Duodenal mucosa (tissue), 2 donors: ENCODE measurements around the gene NRXN3.

Source experiments
- H3K27ac ChIP-seq: one replicate; pipeline ENCODE4 v1.7.0; 2013; ENCODE audit warnings: low read depth, low read length
- H3K27me3 ChIP-seq, 2 donors: one replicate each; pipeline ENCODE4 v1.7.0; 2013; ENCODE audit warnings: low read length in 2 of 2, control low read depth in 1 of 2; ENCODE audit not compliant: insufficient read depth in 2 of 2, control insufficient read depth in 1 of 2
- H3K36me3 ChIP-seq, 2 donors: one replicate each; pipeline ENCODE4 v1.7.0; 2013; ENCODE audit warnings: low read length in 2 of 2, control low read depth in 1 of 2; ENCODE audit not compliant: insufficient read depth in 2 of 2, control insufficient read depth in 1 of 2
- H3K4me1 ChIP-seq, 2 donors: one replicate each; pipeline ENCODE4 v1.7.0; 2013; ENCODE audit warnings: low read length in 2 of 2, control low read depth in 1 of 2; ENCODE audit not compliant: insufficient read depth in 2 of 2, control insufficient read depth in 1 of 2
- H3K4me3 ChIP-seq, 2 donors: one replicate each; pipeline ENCODE4 v1.7.0; 2013; ENCODE audit warnings: low read length in 2 of 2, low read depth in 1 of 2
- H3K9ac ChIP-seq, 2 donors: one replicate each; pipeline ENCODE4 v1.7.0; 2013; ENCODE audit warnings: low read length in 2 of 2, low read depth in 1 of 2
- H3K9me3 ChIP-seq, 2 donors: one replicate each; pipeline ENCODE4 v1.7.0; 2013; ENCODE audit warnings: low read length in 2 of 2, control low read depth in 1 of 2; ENCODE audit not compliant: control insufficient read depth in 1 of 2

Gene NRXN3

DNA sequence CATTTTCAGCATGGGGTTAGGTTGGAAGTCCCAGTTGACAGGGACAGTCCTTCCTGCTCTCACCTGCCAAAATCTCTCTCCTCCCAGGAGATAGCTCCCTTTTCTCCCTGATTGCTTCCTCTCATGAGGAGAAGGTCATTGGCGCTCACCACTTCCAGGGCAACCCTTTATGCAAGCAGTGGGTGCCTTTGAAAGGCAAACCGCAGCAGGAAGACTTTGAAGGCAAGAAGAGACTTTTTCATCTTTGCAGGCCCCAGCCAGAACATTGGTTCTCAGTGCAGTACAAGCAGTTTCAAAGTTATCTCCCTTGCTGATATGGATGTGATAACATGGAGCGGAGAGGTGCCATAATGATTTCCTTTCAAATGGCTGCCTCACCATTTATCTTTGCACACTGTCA lies 1558.2 kb downstream of the NRXN3 start:
- Histone ChIP-seq H3K9ac (no peak overlapping the region), H3K27me3 (no peaks in the 10 kb centered on the region), H3K9me3 (no peaks in the 10 kb centered on the region)

DNA sequence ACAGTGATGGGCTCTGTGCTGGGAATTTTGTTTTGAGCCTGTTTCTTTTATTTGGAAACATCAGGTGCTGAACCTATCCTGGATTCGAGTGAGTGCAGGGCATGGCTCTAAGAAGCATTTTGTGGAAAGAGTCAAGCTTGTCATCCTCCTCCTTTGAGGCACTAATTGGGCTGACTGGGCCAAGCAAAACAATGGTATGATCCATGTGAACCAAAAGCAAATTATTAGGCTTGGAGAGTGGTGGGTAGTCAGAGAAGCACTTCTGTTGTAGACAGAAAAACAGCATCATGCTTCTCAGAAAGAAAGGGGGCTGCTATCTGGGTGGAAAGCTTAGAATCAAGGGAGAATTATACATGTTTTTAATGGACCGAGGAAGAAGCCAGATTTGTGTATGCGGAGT lies 1559.6 kb downstream of the NRXN3 start:
- no peak overlapping the region for H3K4me3 ChIP-seq
- no peaks in the 10 kb centered on the region for H3K36me3 ChIP-seq
- H3K27me3 ChIP-seq = no peaks in the 10 kb centered on the region
- no peaks in the 10 kb centered on the region for H3K9me3 ChIP-seq
- no peak overlapping the region for H3K27ac ChIP-seq
- peaks cover 0 to 6% of the 10 kb centered on the region in 2 donors for H3K4me1 ChIP-seq
- H3K9ac ChIP-seq = no peak overlapping the region

More for the DNA sequence above, 1558.2 kb downstream of the NRXN3 start:
- Histone ChIP-seq H3K36me3 (no peaks in the 10 kb centered on the region), H3K4me1 (peaks cover 0 to 9% of the 10 kb centered on the region in 2 donors), H3K4me3 (no peak overlapping the region), H3K27ac (no peak overlapping the region)

DNA sequence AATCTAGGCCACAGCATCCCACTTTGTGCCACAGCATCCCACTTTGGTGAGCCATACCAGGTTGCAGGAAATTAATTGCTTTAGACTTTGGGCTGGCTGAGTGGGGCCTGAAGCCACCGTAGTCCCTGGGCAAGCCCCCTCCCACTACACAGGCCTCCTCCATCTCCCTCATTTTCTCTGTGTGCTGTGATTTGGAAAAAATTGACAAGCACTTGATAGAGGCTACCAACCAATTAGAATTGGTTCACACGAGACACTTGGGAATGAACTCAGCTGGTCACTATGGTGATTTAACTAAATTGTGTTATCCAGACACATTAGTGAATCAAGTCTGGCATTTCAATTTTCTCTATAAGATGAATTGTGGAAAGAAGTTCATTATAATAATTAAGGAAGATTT lies 1560.0 kb downstream of the NRXN3 start:
- Histone ChIP-seq H3K9ac (no peak overlapping the region), H3K27me3 (no peaks in the 10 kb centered on the region), H3K9me3 (no peaks in the 10 kb centered on the region), H3K4me3 (no peak overlapping the region), H3K27ac (no peak overlapping the region), H3K36me3 (no peaks in the 10 kb centered on the region), H3K4me1 (peaks cover 0 to 5% of the 10 kb centered on the region in 2 donors)

DNA sequence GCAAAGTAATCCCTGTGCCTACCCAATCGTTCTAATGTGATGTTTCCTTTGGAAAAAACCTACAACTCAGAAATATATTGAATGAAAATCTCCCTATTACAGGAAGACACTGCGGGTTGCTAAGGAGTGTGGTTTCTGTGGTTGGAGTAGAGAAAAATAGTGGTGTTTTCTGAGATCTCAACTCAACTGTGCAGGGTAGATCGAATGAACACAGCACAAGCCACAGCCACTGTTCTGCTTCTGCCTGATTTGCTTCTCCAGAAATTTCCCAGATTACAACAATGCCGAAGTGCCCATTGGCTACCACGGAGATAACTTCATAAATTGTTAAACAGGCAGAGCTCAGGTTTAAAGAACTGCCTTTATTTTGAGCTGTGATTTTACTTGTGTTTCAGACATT lies 1560.8 kb downstream of the NRXN3 start:
- H3K27ac ChIP-seq = no peak overlapping the region
- no peaks in the 10 kb centered on the region for H3K27me3 ChIP-seq
- peaks cover 0 to 5% of the 10 kb centered on the region in 2 donors for H3K4me1 ChIP-seq
- H3K9ac ChIP-seq = no peak overlapping the region
- H3K9me3 ChIP-seq = peaks cover 0 to 2% of the 10 kb centered on the region in 2 donors
- no peak overlapping the region for H3K4me3 ChIP-seq
- no peaks in the 10 kb centered on the region for H3K36me3 ChIP-seq

DNA sequence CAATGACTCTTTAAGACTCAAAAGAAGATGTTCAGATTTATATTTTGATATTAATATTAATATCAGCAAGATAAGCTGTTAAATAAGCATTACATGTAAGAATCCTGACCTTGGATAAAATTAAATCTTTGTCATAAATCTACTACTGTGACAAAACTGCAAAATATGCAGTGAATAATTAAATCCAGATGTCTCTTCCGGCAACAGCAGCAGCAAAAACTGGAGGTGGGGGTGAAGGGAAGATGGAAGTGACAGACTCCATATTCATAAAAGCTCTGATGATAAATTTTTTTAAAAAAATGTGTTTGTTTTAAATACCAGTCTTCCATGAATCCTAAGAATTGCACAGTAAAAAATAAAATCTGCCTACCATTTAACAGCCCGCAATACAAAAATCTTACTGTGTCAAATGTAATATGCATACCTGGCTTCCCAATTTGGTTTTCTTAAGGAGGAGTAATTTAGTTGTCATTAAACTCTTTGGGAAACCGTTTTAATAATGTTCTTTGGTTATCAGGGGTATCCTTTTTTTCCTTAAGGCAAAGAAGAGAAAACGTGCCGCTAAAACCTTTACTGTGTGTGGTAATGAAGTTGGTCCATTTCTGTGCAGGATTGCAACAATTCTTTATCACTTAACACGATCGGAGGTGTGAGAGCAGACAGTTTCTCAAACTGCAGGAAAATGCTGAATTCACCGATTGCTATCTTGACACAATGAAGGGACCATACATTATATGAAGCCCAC lies 1562.9 kb downstream of the NRXN3 start:
- Histone ChIP-seq H3K9ac (no peak overlapping the region), H3K9me3 (peaks cover 5 to 11% of the 10 kb centered on the region in 2 donors), H3K4me1 (peaks cover 0 to 5% of the 10 kb centered on the region in 2 donors), H3K4me3 (no peak overlapping the region), H3K27me3 (no peaks in the 10 kb centered on the region), H3K36me3 (no peaks in the 10 kb centered on the region), H3K27ac (no peak overlapping the region)

DNA sequence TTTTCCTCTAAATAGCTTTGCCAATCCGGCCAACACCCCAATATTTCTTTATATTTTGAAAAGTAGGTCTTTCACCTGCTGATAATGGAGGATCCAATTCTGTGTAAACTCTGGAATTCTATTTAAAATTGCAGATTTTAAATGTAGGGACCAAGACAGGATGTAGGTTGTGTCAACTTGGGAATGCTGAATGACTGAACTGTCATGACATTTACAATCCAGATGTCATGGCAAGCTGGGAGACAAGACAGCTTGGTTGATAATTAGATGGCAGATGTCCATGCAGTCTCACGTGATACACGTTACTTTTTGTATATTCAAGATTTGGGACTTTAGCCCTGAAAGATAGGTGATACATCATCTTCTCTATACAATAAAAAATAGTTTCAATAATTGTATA lies 1564.0 kb downstream of the NRXN3 start:
- no peaks in the 10 kb centered on the region for H3K36me3 ChIP-seq
- no peak overlapping the region for H3K4me3 ChIP-seq
- no peak overlapping the region for H3K9ac ChIP-seq
- no peak overlapping the region for H3K27ac ChIP-seq
- H3K4me1 ChIP-seq = no peaks in the 10 kb centered on the region
- H3K9me3 ChIP-seq = peaks cover 5 to 11% of the 10 kb centered on the region in 2 donors
- no peaks in the 10 kb centered on the region for H3K27me3 ChIP-seq

DNA sequence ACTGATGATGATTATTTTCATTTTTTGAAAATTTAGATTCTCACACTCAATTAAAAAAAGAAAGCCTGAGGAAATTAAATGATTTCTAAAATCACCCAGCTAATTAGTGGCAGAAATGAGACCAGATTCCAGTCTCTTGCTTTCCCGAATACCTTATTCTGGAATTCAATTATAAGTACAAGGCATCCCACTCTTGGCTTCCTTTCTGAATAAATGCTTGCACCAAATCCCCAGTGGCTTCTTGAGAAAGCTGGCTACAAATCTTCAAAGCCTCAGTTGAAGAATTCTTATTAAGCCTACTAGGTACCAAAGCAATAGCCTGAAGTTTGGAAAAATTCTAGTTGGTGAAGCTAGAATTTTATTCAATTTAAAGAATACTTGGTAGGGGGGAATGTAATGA lies 1564.5 kb downstream of the NRXN3 start:
- Histone ChIP-seq H3K4me1 (no peaks in the 10 kb centered on the region), H3K27ac (no peak overlapping the region), H3K36me3 (no peaks in the 10 kb centered on the region), H3K27me3 (no peaks in the 10 kb centered on the region), H3K9ac (no peak overlapping the region), H3K4me3 (no peak overlapping the region), H3K9me3 (peaks cover 5 to 11% of the 10 kb centered on the region in 2 donors)

DNA sequence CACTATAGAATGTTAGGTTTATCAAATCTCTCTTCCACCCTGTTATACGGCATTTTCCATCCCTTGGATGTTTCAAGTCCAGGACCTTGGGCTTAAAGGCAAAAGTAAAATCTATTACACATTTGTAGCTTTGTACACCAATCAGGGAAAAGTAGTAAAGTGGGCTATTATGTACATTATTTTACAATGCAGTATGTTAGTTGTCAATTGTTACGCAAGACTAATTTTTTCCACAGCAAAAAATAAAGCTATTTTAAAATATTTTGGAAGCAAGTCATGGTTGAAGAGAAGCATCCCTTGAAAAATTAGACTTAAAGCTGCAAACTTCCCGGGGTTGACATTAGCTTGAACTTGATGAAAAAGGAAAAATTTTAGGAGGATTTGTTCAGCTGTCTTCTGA lies 1564.9 kb downstream of the NRXN3 start:
- peaks cover 5 to 11% of the 10 kb centered on the region in 2 donors for H3K9me3 ChIP-seq
- no peak overlapping the region for H3K27ac ChIP-seq
- no peak overlapping the region for H3K4me3 ChIP-seq
- H3K9ac ChIP-seq = no peak overlapping the region
- no peaks in the 10 kb centered on the region for H3K36me3 ChIP-seq
- H3K4me1 ChIP-seq = no peaks in the 10 kb centered on the region
- no peaks in the 10 kb centered on the region for H3K27me3 ChIP-seq

DNA sequence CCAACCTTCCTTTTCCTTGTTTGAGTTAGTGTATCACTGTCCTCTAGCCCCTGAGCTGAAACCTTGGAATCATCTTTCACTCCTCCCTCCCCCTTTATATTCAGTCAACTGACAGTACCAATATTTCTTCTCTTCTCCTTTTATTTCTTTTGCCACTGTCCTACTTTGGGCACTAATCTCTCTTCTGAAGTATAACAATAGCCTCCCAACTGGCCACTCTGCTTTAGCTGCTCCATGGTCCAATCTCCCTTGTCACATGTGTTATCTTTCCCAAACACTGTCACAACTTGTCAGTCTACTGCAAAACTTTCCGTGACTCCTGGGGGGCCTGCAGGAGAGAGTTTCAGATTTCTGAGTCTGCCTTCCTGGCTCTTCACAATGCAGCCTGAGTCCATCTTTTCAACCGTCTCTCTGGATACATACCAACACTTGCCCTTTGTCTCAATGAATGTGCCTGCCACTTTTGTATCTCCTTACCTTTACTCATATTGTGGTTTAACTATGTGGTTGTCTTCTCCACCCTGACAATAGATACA lies 1570.0 kb downstream of the NRXN3 start:
- no peaks in the 10 kb centered on the region for H3K27me3 ChIP-seq

DNA sequence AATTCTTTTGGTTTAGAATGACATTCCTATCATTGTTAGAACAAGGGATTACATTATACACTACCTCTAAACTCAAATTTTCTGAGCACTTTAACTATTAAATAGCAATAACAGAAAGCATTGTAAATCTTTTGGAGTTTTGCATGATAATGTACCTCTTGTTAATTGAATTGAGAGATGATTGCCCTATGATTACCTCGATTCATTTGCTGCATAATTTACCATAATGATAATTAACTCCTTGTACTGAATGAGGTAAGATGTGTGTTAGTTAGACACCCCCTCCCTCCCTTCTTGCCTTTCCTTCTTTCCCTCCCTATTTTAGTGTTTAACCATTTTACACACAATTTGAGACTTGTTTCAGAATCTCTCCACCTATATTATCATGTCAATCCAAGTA lies 1572.0 kb downstream of the NRXN3 start:
- no peaks in the 10 kb centered on the region for H3K36me3 ChIP-seq
- H3K9me3 ChIP-seq = no peaks in the 10 kb centered on the region
- no peak overlapping the region for H3K4me3 ChIP-seq
- H3K4me1 ChIP-seq = no peaks in the 10 kb centered on the region
- H3K27me3 ChIP-seq = no peaks in the 10 kb centered on the region
- no peak overlapping the region for H3K9ac ChIP-seq
- no peak overlapping the region for H3K27ac ChIP-seq

More for the DNA sequence above, 1570.0 kb downstream of the NRXN3 start:
- H3K9ac ChIP-seq = no peak overlapping the region
- no peaks in the 10 kb centered on the region for H3K36me3 ChIP-seq
- H3K4me3 ChIP-seq = no peak overlapping the region
- peaks cover 5 to 11% of the 10 kb centered on the region in 2 donors for H3K9me3 ChIP-seq
- no peak overlapping the region for H3K27ac ChIP-seq
- no peaks in the 10 kb centered on the region for H3K4me1 ChIP-seq
